ENCODE measurements around the gene ZNF672. TPM values are rescaled to one million over a fixed set of nuclear protein-coding genes. Genes with fewer than 3 reads are reported as not detected.
"Not testable (repeated sequence)": the region's sequence is repeated elsewhere in the genome, so short reads cannot be mapped to it uniquely, and the experiment has no call there.

ZNF672 gene
- total RNA-seq, 1 donor from 2014 or later: 16.8 TPM

- ATAC-seq: no peak
These were observed 24.5 kb upstream of the ZNF672 start for GRCh38 chr1:248813546-248813945.

GRCh38 chr1:248814351-248814750 is 23.7 kb upstream of the ZNF672 start:
- ATAC-seq: no peak

GRCh38 chr1:248815407-248816034 is 22.5 kb upstream of the ZNF672 start:
- ATAC-seq: no peak

- no peak for ATAC-seq
These were observed 21.8 kb upstream of the ZNF672 start for GRCh38 chr1:248816042-248816851.

GRCh38 chr1:248817065-248817464 is 21.0 kb upstream of the ZNF672 start:
- no peak for ATAC-seq

- ATAC-seq: peak; percentile 63
These were observed 19.3 kb upstream of the ZNF672 start for GRCh38 chr1:248818505-248819374.

- no peak for ATAC-seq
These were observed 17.9 kb upstream of the ZNF672 start for GRCh38 chr1:248820041-248820585.

- ATAC-seq: no peak
These were observed 16.9 kb upstream of the ZNF672 start for GRCh38 chr1:248821101-248821500.

GRCh38 chr1:248821641-248822040 is 16.4 kb upstream of the ZNF672 start:
- no peak for ATAC-seq

GRCh38 chr1:248822148-248823032 is 15.6 kb upstream of the ZNF672 start:
- no peak for ATAC-seq

- no peak for ATAC-seq
These were observed 14.5 kb upstream of the ZNF672 start for GRCh38 chr1:248823517-248824001.

GRCh38 chr1:248824301-248824700 is 13.7 kb upstream of the ZNF672 start:
- no peak for ATAC-seq

- no peak for ATAC-seq
These were observed 13.3 kb upstream of the ZNF672 start for GRCh38 chr1:248824701-248825100.

- ATAC-seq: no peak
These were observed 12.9 kb upstream of the ZNF672 start for GRCh38 chr1:248825136-248825535.

GRCh38 chr1:248825573-248825908 is 12.5 kb upstream of the ZNF672 start:
- peak; percentile 48 for ATAC-seq

GRCh38 chr1:248825909-248826760 is 11.9 kb upstream of the ZNF672 start, which contains the start of gene SH3BP5L:
TSS of gene SH3BP5L (minus strand) at chr1:248825915. CDS start at chr1:248824935, 980 bp downstream.
- ATAC-seq: peak; percentile 97

GRCh38 chr1:248828845-248829244 is 9.2 kb upstream of the ZNF672 start:
- no peak for ATAC-seq

- not testable (repeated sequence) for ATAC-seq
These were observed 7.4 kb upstream of the ZNF672 start for GRCh38 chr1:248830718-248831017.

- ATAC-seq: no peak
These were observed 6.2 kb upstream of the ZNF672 start for GRCh38 chr1:248831842-248832241.

- ATAC-seq: no peak
These were observed 3.6 kb upstream of the ZNF672 start for GRCh38 chr1:248834343-248834940.

Data from esophagus mucosa (tissue), 1 donor.